CD4-positive, alpha-beta memory T cell (primary cell): ENCODE data around the gene LDLRAD4. TPM values are rescaled to one million over a fixed set of nuclear protein-coding genes. Genes with fewer than 3 reads are reported as not detected.
A peak's percentile ranks its signal among the peaks of the same experiment; 100 is the strongest.

Experiments used
- CTCF ChIA-PET: fragments of 350-600 bp; sonication (Branson Sonifier 250); formaldehyde crosslinking; loops from one replicate; lab custom pipeline; 2021; ENCODE audit warnings: inconsistent platforms; ENCODE audit not compliant: partially characterized antibody; lab: Charles Lee
- POLR2A ChIA-PET: fragments of 350-600 bp; sonication (Branson Sonifier 250); formaldehyde crosslinking; loops from one replicate; lab custom pipeline; 2021; ENCODE audit not compliant: partially characterized antibody; lab: Charles Lee
- DNase-seq, 5 donors: peaks; one replicate each; pipeline versions ENCODE4 v3.0.0 to v3.0.0-alpha.2; 2020 to 2022; ENCODE audit warnings: mixed read lengths in 1 of 5
- H3K27ac ChIP-seq: one replicate; pipeline ENCODE4 v1.7.0; 2013; ENCODE audit warnings: low read depth, low read length
- H3K27me3 ChIP-seq: 2 replicates; pipeline ENCODE4 v1.7.0; 2013; ENCODE audit warnings: mild to moderate bottlenecking, low read length, moderate library complexity; ENCODE audit not compliant: insufficient read depth
- H3K36me3 ChIP-seq: 2 replicates; pipeline ENCODE4 v1.7.0; 2013; ENCODE audit warnings: mild to moderate bottlenecking, low read length, moderate library complexity; ENCODE audit not compliant: insufficient read depth
- H3K4me1 ChIP-seq: 2 replicates; pipeline ENCODE4 v1.7.0; 2013; ENCODE audit warnings: mild to moderate bottlenecking, low read length, moderate library complexity; ENCODE audit not compliant: insufficient read depth
- H3K4me3 ChIP-seq, 2 donors: one replicate each; pipeline ENCODE4 v1.7.0; 2013; ENCODE audit warnings: low read length in 2 of 2, mild to moderate bottlenecking in 1 of 2
- H3K9me3 ChIP-seq, 2 donors: one replicate each; pipeline ENCODE4 v1.7.0; 2013; ENCODE audit warnings: low read length in 2 of 2, control low read depth in 1 of 2; ENCODE audit not compliant: control insufficient read depth in 1 of 2
- H3K27ac Mint-ChIP-seq, 7 donors: one replicate each; pipeline ENCODE4 v1.8.0; 2020 to 2021; ENCODE audit warnings: mixed read lengths in 7 of 7, mild to moderate bottlenecking in 6 of 7, inconsistent platforms in 3 of 7, moderate library complexity in 3 of 7
- H3K27me3 Mint-ChIP-seq, 2 donors: one replicate each; pipeline ENCODE4 v1.8.0; 2020 to 2021; ENCODE audit warnings: mixed read lengths in 2 of 2
- H3K36me3 Mint-ChIP-seq, 2 donors: one replicate each; pipeline ENCODE4 v1.8.0; 2020 to 2021; ENCODE audit warnings: mixed read lengths in 2 of 2, inconsistent platforms in 1 of 2, mild to moderate bottlenecking in 1 of 2
- H3K4me1 Mint-ChIP-seq, 4 donors: one replicate each; pipeline ENCODE4 v1.8.0; 2020 to 2021; ENCODE audit warnings: mixed read lengths in 4 of 4, mild to moderate bottlenecking in 1 of 4
- H3K4me3 Mint-ChIP-seq, 8 donors: one replicate each; pipeline ENCODE4 v1.8.0; 2020 to 2021; ENCODE audit warnings: mixed read lengths in 8 of 8, mild to moderate bottlenecking in 7 of 8, moderate library complexity in 6 of 8, inconsistent platforms in 3 of 8
- H3K9me3 Mint-ChIP-seq, 8 donors: one replicate each; pipeline ENCODE4 v1.8.0; 2020 to 2021; ENCODE audit warnings: mixed read lengths in 8 of 8, mild to moderate bottlenecking in 5 of 8, inconsistent platforms in 3 of 8, moderate library complexity in 1 of 8
- intact Hi-C: fragments of 100-400 bp; cut with micrococcal nuclease; formaldehyde crosslinking; loops from one replicate; pipeline ENCODE4 v1.15.1; 2023
- polyA plus RNA-seq, 2 donors: library from polyadenylated mRNA; unstranded; fragments of 300-500 nt; fragmentation: Illumina TruSeq; gene quantifications; one replicate each; pipeline ENCODE4 v1.2.3, GENCODE V29; 2021
- total RNA-seq, 2 experiments: library from RNA; stranded (reverse); gene quantifications; one replicate each; pipeline ENCODE4 v1.2.3, GENCODE V29; 2021

The LDLRAD4 gene
- total and polyA plus RNA-seq, 4 experiments from 2014 or later: 17.4 to 63.0 (median 36.6) TPM

DNA sequence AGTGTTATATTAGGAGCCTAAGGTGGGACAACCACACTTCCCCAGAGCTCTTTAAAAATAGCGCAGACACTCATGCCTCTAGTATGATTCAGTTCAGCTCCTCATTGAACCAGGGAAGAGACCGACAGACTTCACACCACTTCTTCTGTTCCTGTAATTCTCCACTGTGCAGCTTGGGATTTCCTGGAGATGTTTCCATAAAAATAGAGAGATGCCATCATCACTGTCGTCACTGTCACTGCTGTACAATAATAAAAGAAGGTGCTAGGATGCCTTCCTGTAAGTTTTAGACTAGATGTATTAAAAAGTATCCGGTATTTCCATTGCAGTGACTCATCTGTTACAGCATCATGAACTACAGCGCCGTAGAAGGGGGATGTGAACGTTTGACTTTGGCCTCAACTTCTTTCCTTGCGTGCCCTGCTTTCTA is 396.9 kb downstream of the LDLRAD4 start:
- intact Hi-C loops: no loop called here
- peak overlapping the region; percentile 84 to 94 (median 91) for H3K27ac Mint-ChIP-seq
- H3K9me3 ChIP-seq: no peaks in the 10 kb centered on the region
- H3K4me1 Mint-ChIP-seq: peaks cover 56 to 69% (median 66%) of the 10 kb centered on the region in 4 donors
- H3K36me3 ChIP-seq: no peaks in the 10 kb centered on the region
- H3K4me3 Mint-ChIP-seq: peak overlapping the region in 7 of 8 donors; percentile 55 to 93 (median 86)
- H3K27ac ChIP-seq: no peak overlapping the region
- ChIA-PET POLR2A (interaction anchor here (0.8 to 2.6 kb wide), 3 partner anchors 9 to 399 kb away, joined by 3 to 13 read pairs (median 4); partner anchors contain the start of genes FAM210A and RNMT), CTCF (interaction anchor here (2.2 to 2.4 kb wide), 2 partner anchors 57 to 399 kb away, joined by 13 to 16 read pairs; no protein-coding TSS in a partner anchor)
- peaks cover 0 to 3% of the 10 kb centered on the region in 2 donors for H3K36me3 Mint-ChIP-seq
- DNase-seq: no peak
- no peak overlapping the region for H3K4me3 ChIP-seq
- no peaks in the 10 kb centered on the region for H3K27me3 Mint-ChIP-seq
- H3K9me3 Mint-ChIP-seq: no peaks in the 10 kb centered on the region
- H3K27me3 ChIP-seq: no peaks in the 10 kb centered on the region
- H3K4me1 ChIP-seq: peaks cover 68% of the 10 kb centered on the region

DNA sequence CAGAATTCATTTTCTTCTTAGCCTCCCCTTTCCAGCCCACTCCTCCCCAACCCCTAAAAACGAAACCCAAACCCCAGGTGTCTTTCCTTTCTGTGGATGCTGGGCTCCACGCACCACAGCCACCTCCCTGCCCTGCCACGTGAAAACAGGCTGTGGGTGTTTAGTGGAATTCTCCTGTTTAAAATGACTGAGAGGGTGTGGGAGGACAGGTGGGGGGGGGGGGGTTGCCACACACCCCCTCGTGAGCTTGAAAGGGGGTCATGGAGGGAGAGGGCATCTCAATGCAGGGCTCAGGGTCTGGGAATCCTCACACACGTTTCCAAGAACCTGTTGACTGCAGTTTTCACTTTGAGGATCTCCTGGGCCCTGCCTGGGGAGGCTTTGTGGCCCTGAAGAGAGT is 397.5 kb downstream of the LDLRAD4 start:
- H3K4me3 ChIP-seq: no peak overlapping the region
- no peak overlapping the region for H3K27ac ChIP-seq
- H3K4me1 Mint-ChIP-seq: peaks cover 56 to 65% (median 61%) of the 10 kb centered on the region in 4 donors
- POLR2A ChIA-PET: interaction anchor here (1.0 kb wide), 1 partner anchor 9 kb away, joined by 3 read pairs; no protein-coding TSS in a partner anchor
- peak overlapping the region; percentile 70 to 94 (median 91) for H3K27ac Mint-ChIP-seq
- peak overlapping the region in 7 of 8 donors; percentile 55 to 93 (median 86) for H3K4me3 Mint-ChIP-seq
- H3K27me3 ChIP-seq: no peaks in the 10 kb centered on the region
- no peaks in the 10 kb centered on the region for H3K9me3 Mint-ChIP-seq
- H3K9me3 ChIP-seq: no peaks in the 10 kb centered on the region
- peaks cover 62% of the 10 kb centered on the region for H3K4me1 ChIP-seq
- no peaks in the 10 kb centered on the region for H3K36me3 ChIP-seq
- no peak for DNase-seq
- peaks cover 0 to 5% of the 10 kb centered on the region in 2 donors for H3K36me3 Mint-ChIP-seq
- CTCF ChIA-PET: interaction anchor here (1.0 kb wide), 1 partner anchor 400 kb away, joined by 3 read pairs; no protein-coding TSS in a partner anchor
- intact Hi-C loops: no loop called here
- H3K27me3 Mint-ChIP-seq: no peaks in the 10 kb centered on the region

DNA sequence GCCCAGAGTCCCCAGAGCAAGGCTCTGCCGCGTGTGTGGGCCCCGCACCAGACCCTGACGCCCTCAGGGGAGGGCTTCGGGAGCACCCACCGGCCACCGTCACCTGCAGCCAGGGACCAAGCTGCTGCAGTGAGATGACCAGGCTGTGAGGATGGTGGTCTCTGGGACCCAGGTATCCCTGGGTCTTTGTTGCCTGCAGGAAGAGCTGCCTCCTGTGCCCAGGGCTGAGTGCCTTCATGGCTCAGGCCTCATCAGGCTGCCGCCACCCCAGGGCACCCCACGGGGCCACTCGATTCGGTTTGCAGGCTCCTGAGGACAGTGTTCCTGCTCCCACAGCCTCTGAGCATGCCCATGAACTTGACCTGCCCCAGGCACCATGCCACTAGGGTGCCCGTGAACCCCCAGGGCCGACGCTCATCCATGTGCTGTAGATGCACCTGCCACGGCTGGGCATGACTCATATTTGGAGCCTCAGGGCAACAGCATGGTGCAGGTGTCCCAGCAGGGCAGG is 398.0 kb downstream of the LDLRAD4 start:
- Mint-ChIP-seq H3K9me3 (no peaks in the 10 kb centered on the region), H3K4me1 (peaks cover 52 to 59% (median 55%) of the 10 kb centered on the region in 4 donors), H3K27me3 (no peaks in the 10 kb centered on the region), H3K4me3 (peak overlapping the region in 7 of 8 donors; percentile 22 to 93 (median 71)), H3K36me3 (peaks cover 0 to 5% of the 10 kb centered on the region in 2 donors), H3K27ac (peak overlapping the region in 6 of 7 donors; percentile 70 to 94 (median 90))
- POLR2A ChIA-PET: no interaction called here
- Histone ChIP-seq H3K4me3 (no peak overlapping the region), H3K27me3 (no peaks in the 10 kb centered on the region), H3K36me3 (no peaks in the 10 kb centered on the region), H3K4me1 (peaks cover 57% of the 10 kb centered on the region), H3K9me3 (no peaks in the 10 kb centered on the region), H3K27ac (no peak overlapping the region)
- no peak for DNase-seq
- intact Hi-C loops: no loop called here
- CTCF ChIA-PET: interaction anchor here (1.0 kb wide), 1 partner anchor 401 kb away, joined by 3 read pairs; no protein-coding TSS in a partner anchor

DNA sequence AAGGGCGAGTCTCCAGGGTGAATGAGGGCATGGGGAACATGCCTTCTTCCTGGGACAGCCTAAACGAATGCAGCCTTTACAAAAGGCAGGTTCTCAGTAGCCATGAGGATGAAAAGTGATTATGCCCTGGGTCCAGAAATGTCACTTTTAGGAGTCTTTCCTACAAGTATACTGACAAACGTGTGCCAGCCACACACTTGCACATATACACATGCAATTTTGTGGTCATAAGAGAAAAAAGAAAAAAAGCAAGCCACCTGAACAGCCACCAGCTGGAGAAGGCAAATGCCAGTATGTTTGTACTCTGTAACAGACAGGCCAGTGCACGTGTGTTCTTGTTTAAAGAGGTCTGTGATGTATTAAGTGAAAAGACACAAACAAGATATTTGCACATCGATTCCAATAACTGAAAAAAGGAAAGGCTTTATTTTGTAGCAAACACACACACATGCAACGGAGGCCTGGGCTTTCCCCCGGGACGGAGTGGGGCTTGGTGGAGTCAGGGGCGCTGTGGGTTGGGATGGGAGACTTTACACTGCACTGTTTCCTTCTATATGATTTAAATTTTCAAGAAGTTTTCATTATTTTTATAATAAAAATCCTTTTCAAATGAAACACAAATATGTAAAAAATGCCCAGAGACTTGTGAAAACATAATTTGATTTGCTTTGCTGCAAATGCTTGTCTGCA is 399.4 kb downstream of the LDLRAD4 start:
- peaks cover 3 to 5% of the 10 kb centered on the region in 2 donors for H3K36me3 Mint-ChIP-seq
- intact Hi-C loops: no loop called here
- H3K4me1 Mint-ChIP-seq: peaks cover 39 to 45% (median 42%) of the 10 kb centered on the region in 4 donors
- no peak for DNase-seq
- Histone ChIP-seq H3K4me1 (peaks cover 43% of the 10 kb centered on the region), H3K27ac (no peak overlapping the region), H3K36me3 (no peaks in the 10 kb centered on the region), H3K27me3 (no peaks in the 10 kb centered on the region), H3K4me3 (no peak overlapping the region), H3K9me3 (no peaks in the 10 kb centered on the region)
- H3K27ac Mint-ChIP-seq: peak overlapping the region in 2 of 7 donors; percentile 16 to 59
- H3K4me3 Mint-ChIP-seq: no peak overlapping the region
- H3K27me3 Mint-ChIP-seq: no peaks in the 10 kb centered on the region
- CTCF ChIA-PET: no interaction called here
- POLR2A ChIA-PET: no interaction called here
- H3K9me3 Mint-ChIP-seq: no peaks in the 10 kb centered on the region

GRCh38 chr18:13618760-13619438 is 400.3 kb downstream of the LDLRAD4 start:
- Histone ChIP-seq H3K36me3 (peaks cover 8% of the 10 kb centered on the region), H3K27me3 (no peaks in the 10 kb centered on the region), H3K27ac (no peak overlapping the region), H3K4me3 (no peak overlapping the region), H3K4me1 (peaks cover 34% of the 10 kb centered on the region), H3K9me3 (no peaks in the 10 kb centered on the region)
- intact Hi-C loops: no loop called here
- H3K4me1 Mint-ChIP-seq: peaks cover 29 to 36% (median 33%) of the 10 kb centered on the region in 4 donors
- H3K36me3 Mint-ChIP-seq: peaks cover 9 to 11% of the 10 kb centered on the region in 2 donors
- ChIA-PET POLR2A (no interaction called here), CTCF (no interaction called here)
- no peaks in the 10 kb centered on the region for H3K9me3 Mint-ChIP-seq
- H3K4me3 Mint-ChIP-seq: no peak overlapping the region
- DNase-seq: no peak
- no peaks in the 10 kb centered on the region for H3K27me3 Mint-ChIP-seq
- H3K27ac Mint-ChIP-seq: peak overlapping the region in 1 of 7 donors; percentile 42

- no peak overlapping the region for H3K4me3 Mint-ChIP-seq
- Histone ChIP-seq H3K9me3 (no peaks in the 10 kb centered on the region), H3K27me3 (no peaks in the 10 kb centered on the region), H3K36me3 (peaks cover 8% of the 10 kb centered on the region), H3K4me3 (no peak overlapping the region), H3K27ac (no peak overlapping the region), H3K4me1 (peaks cover 26% of the 10 kb centered on the region)
- ChIA-PET CTCF (no interaction called here), POLR2A (no interaction called here)
- peaks cover 9 to 12% of the 10 kb centered on the region in 2 donors for H3K36me3 Mint-ChIP-seq
- H3K4me1 Mint-ChIP-seq: peaks cover 23 to 29% (median 26%) of the 10 kb centered on the region in 4 donors
- H3K27ac Mint-ChIP-seq: peak overlapping the region in 2 of 7 donors; percentile 35 to 60
- H3K27me3 Mint-ChIP-seq: no peaks in the 10 kb centered on the region
- DNase-seq: no peak
- intact Hi-C loops: no loop called here
- H3K9me3 Mint-ChIP-seq: no peaks in the 10 kb centered on the region
Observed at GRCh38 chr18:13619505-13620205, 401.1 kb downstream of the LDLRAD4 start.
